Measurements from ENCODE around the gene BCL11B. TPM values are rescaled to one million over a fixed set of nuclear protein-coding genes. Genes with fewer than 3 reads are reported as not detected.

The BCL11B gene
- total and polyA plus RNA-seq, 11 donors = 0.04 to 2.1 (median 0.15) TPM; not detected in 3

- Histone ChIP-seq H3K27ac (no peak overlapping the region), H3K4me3 (no peak overlapping the region), H3K9me3 (no peaks in the 10 kb centered on the region), H3K36me3 (no peaks in the 10 kb centered on the region), H3K4me1 (no peaks in the 10 kb centered on the region), H3K27me3 (peaks cover 0 to 18% (median 0%) of the 10 kb centered on the region in 9 donors)
- TF ChIP-seq, protein P1, sequence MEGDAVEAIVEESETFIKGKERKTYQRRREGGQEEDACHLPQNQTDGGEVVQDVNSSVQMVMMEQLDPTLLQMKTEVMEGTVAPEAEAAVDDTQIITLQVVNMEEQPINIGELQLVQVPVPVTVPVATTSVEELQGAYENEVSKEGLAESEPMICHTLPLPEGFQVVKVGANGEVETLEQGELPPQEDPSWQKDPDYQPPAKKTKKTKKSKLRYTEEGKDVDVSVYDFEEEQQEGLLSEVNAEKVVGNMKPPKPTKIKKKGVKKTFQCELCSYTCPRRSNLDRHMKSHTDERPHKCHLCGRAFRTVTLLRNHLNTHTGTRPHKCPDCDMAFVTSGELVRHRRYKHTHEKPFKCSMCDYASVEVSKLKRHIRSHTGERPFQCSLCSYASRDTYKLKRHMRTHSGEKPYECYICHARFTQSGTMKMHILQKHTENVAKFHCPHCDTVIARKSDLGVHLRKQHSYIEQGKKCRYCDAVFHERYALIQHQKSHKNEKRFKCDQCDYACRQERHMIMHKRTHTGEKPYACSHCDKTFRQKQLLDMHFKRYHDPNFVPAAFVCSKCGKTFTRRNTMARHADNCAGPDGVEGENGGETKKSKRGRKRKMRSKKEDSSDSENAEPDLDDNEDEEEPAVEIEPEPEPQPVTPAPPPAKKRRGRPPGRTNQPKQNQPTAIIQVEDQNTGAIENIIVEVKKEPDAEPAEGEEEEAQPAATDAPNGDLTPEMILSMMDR (IDR thresholded peaks at IDR 0.05) = peak; percentile 52 to 81 (median 66)
- no peak for TF ChIP-seq POLR2A (IDR thresholded peaks at IDR 0.05)
- intact Hi-C loops (cut with DNase I) = loop anchor here in 2 of 10 donors (2.0 to 10.0 kb wide), 2 partner anchors 95 kb away; no protein-coding TSS in a partner anchor
- ATAC-seq (peak; percentile 23 to 63 (median 44)), DNase-seq (peak in 2 of 5 donors; percentile 46 to 76)
- WGBS, 4 donors = 4 to 23% (median 16%) methylated on average over 8 to 23 of the region's 23 CpGs
Measured at GRCh38 chr14:99320105-99320572, 48.1 kb upstream of the BCL11B start.

DNA sequence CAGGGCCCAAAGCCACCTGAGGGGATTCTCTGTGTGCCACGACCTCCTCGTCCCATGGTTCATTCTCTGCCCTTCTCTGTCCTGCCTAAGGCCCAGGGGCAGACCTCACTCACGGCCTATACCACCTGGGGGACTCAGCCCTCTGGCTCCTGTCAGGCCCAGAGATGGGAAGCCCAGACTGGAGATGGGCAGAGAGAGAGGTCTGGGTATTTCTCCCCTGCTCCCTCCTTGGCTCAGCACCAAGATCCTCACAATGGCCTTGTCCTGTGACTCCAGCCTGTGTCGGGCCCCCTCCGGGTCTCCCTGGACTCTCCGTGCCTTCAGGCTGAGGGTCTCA, 46.9 kb upstream of the BCL11B start:
- ATAC-seq (no peak), DNase-seq (no peak)
- Histone ChIP-seq H3K4me3 (no peak overlapping the region), H3K36me3 (no peaks in the 10 kb centered on the region), H3K4me1 (no peaks in the 10 kb centered on the region), H3K9me3 (no peaks in the 10 kb centered on the region), H3K27me3 (peaks cover 0 to 21% (median 0%) of the 10 kb centered on the region in 9 donors), H3K27ac (no peak overlapping the region)
- TF ChIP-seq, protein P1 (IDR thresholded peaks at IDR 0.05) = no peak
- TF ChIP-seq POLR2A (IDR thresholded peaks at IDR 0.05) = no peak
- WGBS, 4 donors = 55 to 88% (median 78%) methylated on average over 3 to 6 of the region's 6 CpGs
- intact Hi-C loops (cut with DNase I) = no loop called here

DNA sequence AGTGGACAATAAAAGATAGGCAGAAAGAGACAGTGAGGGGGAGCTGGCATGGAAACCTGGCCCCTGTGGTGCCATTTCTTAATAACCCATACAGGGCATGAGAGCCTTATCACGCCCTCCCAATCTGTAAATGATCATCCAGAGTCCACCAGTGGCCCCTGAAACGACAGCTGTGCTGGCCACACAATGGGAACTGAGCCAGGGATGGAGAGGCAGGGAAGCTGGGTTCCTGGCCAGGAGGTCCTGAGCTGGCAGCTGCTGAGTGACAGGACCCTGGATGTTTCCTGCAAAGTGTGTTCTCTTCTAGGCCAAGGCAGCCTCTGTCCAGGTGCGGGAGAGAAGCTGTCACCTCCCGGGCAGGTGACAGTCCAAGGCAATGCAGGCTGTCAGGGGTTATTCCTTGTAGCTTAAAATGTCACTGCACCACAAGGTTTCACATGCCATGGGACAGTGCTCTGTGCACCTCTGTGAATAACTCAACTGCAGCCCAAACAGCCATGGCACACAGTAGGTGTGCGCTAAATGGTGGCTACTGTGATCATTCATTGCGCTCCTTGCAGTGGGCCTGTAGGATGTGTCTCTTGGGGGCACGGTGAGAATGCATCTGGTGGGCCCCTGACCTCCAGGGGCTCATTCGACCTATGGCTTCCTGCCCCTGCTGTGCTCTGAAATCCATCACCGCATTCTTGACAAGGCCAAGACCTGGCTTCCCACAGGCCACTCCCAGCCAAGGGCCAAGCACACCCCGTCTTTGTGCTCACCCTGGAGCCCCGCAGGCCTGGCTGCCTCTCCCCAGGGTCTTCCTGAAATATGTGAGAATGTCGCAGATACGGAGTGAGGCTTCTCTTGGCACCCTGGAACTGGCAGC, 46.3 kb upstream of the BCL11B start:
- TF ChIP-seq, protein P1 (IDR thresholded peaks at IDR 0.05) = no peak
- no peak for TF ChIP-seq POLR2A (IDR thresholded peaks at IDR 0.05)
- Histone ChIP-seq H3K9me3 (no peaks in the 10 kb centered on the region), H3K4me1 (no peaks in the 10 kb centered on the region), H3K36me3 (no peaks in the 10 kb centered on the region), H3K27me3 (peaks cover 0 to 21% (median 0%) of the 10 kb centered on the region in 9 donors), H3K4me3 (no peak overlapping the region), H3K27ac (no peak overlapping the region)
- intact Hi-C loops (cut with DNase I) = no loop called here
- ATAC-seq (no peak), DNase-seq (no peak)
- WGBS, 4 donors = 57 to 68% (median 59%) methylated on average over 6 to 13 of the region's 13 CpGs

- H3K27me3 ChIP-seq = peaks cover 0 to 21% (median 0%) of the 10 kb centered on the region in 9 donors
- no peak for TF ChIP-seq POLR2A (IDR thresholded peaks at IDR 0.05)
- TF ChIP-seq, protein P1 (IDR thresholded peaks at IDR 0.05) = no peak
- intact Hi-C loops (cut with DNase I) = no loop called here
- DNase-seq = no peak
- no peaks in the 10 kb centered on the region for H3K36me3 ChIP-seq
- H3K9me3 ChIP-seq = no peaks in the 10 kb centered on the region
- no peak overlapping the region for H3K27ac ChIP-seq
- H3K4me1 ChIP-seq = no peaks in the 10 kb centered on the region
- 69 to 78% (median 73%) methylated on average over 9 of the region's 9 CpGs for WGBS, 4 donors
- no peak overlapping the region for H3K4me3 ChIP-seq
- no peak for ATAC-seq
Measured at GRCh38 chr14:99317231-99318090, 45.5 kb upstream of the BCL11B start.
